ENCODE measurements around the gene SP140. TPM values are rescaled to one million over a fixed set of nuclear protein-coding genes. Genes with fewer than 3 reads are reported as not detected.
A peak's percentile ranks its signal among the peaks of the same experiment; 100 is the strongest.

SP140 gene
- total and polyA plus RNA-seq, 2 experiments from 2014 or later = 0.24 to 0.70 TPM

- no peak overlapping the region for H3K27ac ChIP-seq (ENCODE audit: low read depth)
- H3F3A ChIP-seq (replicated peaks; ENCODE audit: low read depth) = no peaks in the 10 kb centered on the region
- H3K9me3 Mint-ChIP-seq = peaks cover 9% of the 10 kb centered on the region; the same call in 2 of the 3 replicates
- H2AFZ ChIP-seq = no peak overlapping the region; the same call in 1 of the 2 replicates
- H3K4me3 ChIP-seq = no peak overlapping the region
- H3K4me3 Mint-ChIP-seq = no peak overlapping the region
- peaks cover 11% of the 10 kb centered on the region for H3K4me1 ChIP-seq (ENCODE audit: insufficient read depth)
- peaks cover 23% of the 10 kb centered on the region for H3K4me1 Mint-ChIP-seq
- no peak overlapping the region for H3K27ac Mint-ChIP-seq
- H3K27me3 ChIP-seq (ENCODE audit: insufficient read depth) = no peaks in the 10 kb centered on the region
- H3K9me2 ChIP-seq (ENCODE audit: insufficient read depth) = no peaks in the 10 kb centered on the region
- H3K79me2 ChIP-seq (replicated peaks; ENCODE audit: insufficient read depth) = no peaks in the 10 kb centered on the region
- peaks cover 11% of the 10 kb centered on the region for H3K27me3 Mint-ChIP-seq (ENCODE audit: insufficient read depth, low read depth, poor library complexity)
- DNase-seq (ENCODE audit: low spot score) = no peak
- no peaks in the 10 kb centered on the region for H3K36me3 ChIP-seq (ENCODE audit: insufficient read depth)
- TF ChIP-seq JUNB (IDR thresholded peaks at IDR 0.05; ENCODE audit: unreplicated experiment) = no peak
- no peak for TF ChIP-seq NANOG (IDR thresholded peaks at IDR 0.05; ENCODE audit: borderline replicate concordance)
- no peak for TF ChIP-seq ZNF462 (CRISPR knock-in tag; IDR thresholded peaks at IDR 0.05)
- no peak for TF ChIP-seq EZH2 (IDR thresholded peaks at IDR 0.05; ENCODE audit: low read depth, unreplicated experiment)
- no peak for TF ChIP-seq ZNF114 (CRISPR knock-in tag; IDR thresholded peaks at IDR 0.05)
- no peak for TF ChIP-seq ETS1 (IDR thresholded peaks at IDR 0.05)
- TF ChIP-seq EZH2phosphoT487 (IDR thresholded peaks at IDR 0.05; ENCODE audit: unreplicated experiment) = no peak
- TF ChIP-seq STAT1 (IDR thresholded peaks at IDR 0.05; ENCODE audit: unreplicated experiment) = no peak
- TF ChIP-seq ZNF331 (CRISPR knock-in tag; IDR thresholded peaks at IDR 0.05; ENCODE audit: low read depth) = no peak
- TF ChIP-seq POLR2AphosphoS5 (IDR thresholded peaks at IDR 0.05; ENCODE audit: low read depth) = no peak
- TF ChIP-seq REST (IDR thresholded peaks at IDR 0.05; ENCODE audit: unreplicated experiment) = no peak
- no peak for TF ChIP-seq CREB1 (CRISPR knock-in tag; IDR thresholded peaks at IDR 0.05; ENCODE audit: low read depth)
- no peak for TF ChIP-seq CTCF (conservative IDR thresholded peaks at IDR 0.05; ENCODE audit: low read depth in 2 of 2)
- H4K20me1 ChIP-seq (replicated peaks; ENCODE audit: insufficient read depth) = no peaks in the 10 kb centered on the region
- no peak for ATAC-seq
- H3K4me2 ChIP-seq = peak overlapping the region; percentile 51; the same call in 1 of the 2 replicates
- H3K36me3 Mint-ChIP-seq (ENCODE audit: low read depth) = peaks cover 10% of the 10 kb centered on the region
Observed at GRCh38 chr2:230178546-230179485, 46.7 kb upstream of the SP140 start.

All from GM23338 (cell line).